C4-2B (cell line): ENCODE data around the gene ITPR1.

Experiments
- ZFX ChIP-seq: fragments of 450-650 bp; IDR thresholded peaks from 2 replicates; pipeline ENCODE4 v1.6.1; 2017
- TF ChIP-seq, protein P1 (sequence below): fragments of 450-650 bp; conservative IDR thresholded peaks from 2 replicates; pipeline ENCODE4 v1.5.1; 2017; ENCODE audit warnings: mild to moderate bottlenecking

GRCh38 chr3:4581920-4582611 lies 88.9 kb downstream of the ITPR1 start:
- TF ChIP-seq, protein P1, sequence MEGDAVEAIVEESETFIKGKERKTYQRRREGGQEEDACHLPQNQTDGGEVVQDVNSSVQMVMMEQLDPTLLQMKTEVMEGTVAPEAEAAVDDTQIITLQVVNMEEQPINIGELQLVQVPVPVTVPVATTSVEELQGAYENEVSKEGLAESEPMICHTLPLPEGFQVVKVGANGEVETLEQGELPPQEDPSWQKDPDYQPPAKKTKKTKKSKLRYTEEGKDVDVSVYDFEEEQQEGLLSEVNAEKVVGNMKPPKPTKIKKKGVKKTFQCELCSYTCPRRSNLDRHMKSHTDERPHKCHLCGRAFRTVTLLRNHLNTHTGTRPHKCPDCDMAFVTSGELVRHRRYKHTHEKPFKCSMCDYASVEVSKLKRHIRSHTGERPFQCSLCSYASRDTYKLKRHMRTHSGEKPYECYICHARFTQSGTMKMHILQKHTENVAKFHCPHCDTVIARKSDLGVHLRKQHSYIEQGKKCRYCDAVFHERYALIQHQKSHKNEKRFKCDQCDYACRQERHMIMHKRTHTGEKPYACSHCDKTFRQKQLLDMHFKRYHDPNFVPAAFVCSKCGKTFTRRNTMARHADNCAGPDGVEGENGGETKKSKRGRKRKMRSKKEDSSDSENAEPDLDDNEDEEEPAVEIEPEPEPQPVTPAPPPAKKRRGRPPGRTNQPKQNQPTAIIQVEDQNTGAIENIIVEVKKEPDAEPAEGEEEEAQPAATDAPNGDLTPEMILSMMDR, result no peak
- TF ChIP-seq ZFX, result no peak
